ENCODE results near the gene FAM168B. TPM values are rescaled to one million over a fixed set of nuclear protein-coding genes. Genes with fewer than 3 reads are reported as not detected.
A peak's percentile ranks its signal among the peaks of the same experiment; 100 is the strongest.

The FAM168B gene
- total RNA-seq, 2 experiments from 2014 or later, result 74.1 to 76.4 TPM

- TF ChIP-seq, protein P1, sequence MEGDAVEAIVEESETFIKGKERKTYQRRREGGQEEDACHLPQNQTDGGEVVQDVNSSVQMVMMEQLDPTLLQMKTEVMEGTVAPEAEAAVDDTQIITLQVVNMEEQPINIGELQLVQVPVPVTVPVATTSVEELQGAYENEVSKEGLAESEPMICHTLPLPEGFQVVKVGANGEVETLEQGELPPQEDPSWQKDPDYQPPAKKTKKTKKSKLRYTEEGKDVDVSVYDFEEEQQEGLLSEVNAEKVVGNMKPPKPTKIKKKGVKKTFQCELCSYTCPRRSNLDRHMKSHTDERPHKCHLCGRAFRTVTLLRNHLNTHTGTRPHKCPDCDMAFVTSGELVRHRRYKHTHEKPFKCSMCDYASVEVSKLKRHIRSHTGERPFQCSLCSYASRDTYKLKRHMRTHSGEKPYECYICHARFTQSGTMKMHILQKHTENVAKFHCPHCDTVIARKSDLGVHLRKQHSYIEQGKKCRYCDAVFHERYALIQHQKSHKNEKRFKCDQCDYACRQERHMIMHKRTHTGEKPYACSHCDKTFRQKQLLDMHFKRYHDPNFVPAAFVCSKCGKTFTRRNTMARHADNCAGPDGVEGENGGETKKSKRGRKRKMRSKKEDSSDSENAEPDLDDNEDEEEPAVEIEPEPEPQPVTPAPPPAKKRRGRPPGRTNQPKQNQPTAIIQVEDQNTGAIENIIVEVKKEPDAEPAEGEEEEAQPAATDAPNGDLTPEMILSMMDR (IDR thresholded peaks at IDR 0.05), result no peak
- H3K27me3 Mint-ChIP-seq, result no peaks in the 10 kb centered on the region
- Histone ChIP-seq H3K27ac (ENCODE audit: low read depth in 1 of 2, low read length in 2 of 2) (no peak overlapping the region), H3K36me3 (ENCODE audit: insufficient read depth, low read length) (peaks cover 90% of the 10 kb centered on the region), H3K9me3 (ENCODE audit: control insufficient read depth in 1 of 2, insufficient read depth in 1 of 2, low read length in 2 of 2) (no peaks in the 10 kb centered on the region), H3K4me3 (ENCODE audit: low read length) (no peak overlapping the region), H3K4me1 (ENCODE audit: insufficient read depth, low read length) (no peaks in the 10 kb centered on the region), H3K27me3 (ENCODE audit: control insufficient read depth in 1 of 2, insufficient read depth in 2 of 2, low read length in 2 of 2) (no peaks in the 10 kb centered on the region)
- ATAC-seq (ENCODE audit: poor library complexity), result no peak
- H3K4me3 Mint-ChIP-seq, result no peak overlapping the region
- CTCF ChIA-PET, result no interaction called here
- POLR2A ChIA-PET, result no interaction called here
- no peak for DNase-seq
- H3K9me3 Mint-ChIP-seq, result no peaks in the 10 kb centered on the region
- intact Hi-C loops (cut with DNase I, micrococcal nuclease), result no loop called here
- peaks cover 22% of the 10 kb centered on the region for H3K4me1 Mint-ChIP-seq (ENCODE audit: low read depth)
- peak overlapping the region; percentile 31 for H3K27ac Mint-ChIP-seq
- peaks cover 92% of the 10 kb centered on the region for H3K36me3 Mint-ChIP-seq (ENCODE audit: low read depth)
Observed at GRCh38 chr2:131052741-131053263, 40.5 kb downstream of the FAM168B start.

GRCh38 chr2:131050896-131051295 is 42.4 kb downstream of the FAM168B start:
- Histone ChIP-seq H3K27me3 (ENCODE audit: control insufficient read depth in 1 of 2, insufficient read depth in 2 of 2, low read length in 2 of 2) (no peaks in the 10 kb centered on the region), H3K9me3 (ENCODE audit: control insufficient read depth in 1 of 2, insufficient read depth in 1 of 2, low read length in 2 of 2) (no peaks in the 10 kb centered on the region), H3K27ac (ENCODE audit: low read depth in 1 of 2, low read length in 2 of 2) (no peak overlapping the region), H3K36me3 (ENCODE audit: insufficient read depth, low read length) (peaks cover 87% of the 10 kb centered on the region), H3K4me3 (ENCODE audit: low read length) (no peak overlapping the region), H3K4me1 (ENCODE audit: insufficient read depth, low read length) (no peaks in the 10 kb centered on the region)
- Mint-ChIP-seq H3K4me3 (no peak overlapping the region), H3K36me3 (ENCODE audit: low read depth) (peaks cover 88% of the 10 kb centered on the region), H3K27ac (no peak overlapping the region), H3K27me3 (no peaks in the 10 kb centered on the region), H3K9me3 (no peaks in the 10 kb centered on the region), H3K4me1 (ENCODE audit: low read depth) (peaks cover 7% of the 10 kb centered on the region)
- CTCF ChIA-PET, result no interaction called here
- POLR2A ChIA-PET, result no interaction called here
- TF ChIP-seq, protein P1 (IDR thresholded peaks at IDR 0.05), result no peak
- no peak for DNase-seq
- intact Hi-C loops (cut with DNase I, micrococcal nuclease), result no loop called here
- ATAC-seq (ENCODE audit: poor library complexity), result no peak

- Mint-ChIP-seq H3K27ac (no peak overlapping the region), H3K27me3 (no peaks in the 10 kb centered on the region), H3K36me3 (ENCODE audit: low read depth) (peaks cover 71% of the 10 kb centered on the region), H3K4me1 (ENCODE audit: low read depth) (no peaks in the 10 kb centered on the region), H3K4me3 (no peak overlapping the region), H3K9me3 (no peaks in the 10 kb centered on the region)
- intact Hi-C loops (cut with DNase I, micrococcal nuclease), result no loop called here
- H3K4me1 ChIP-seq (ENCODE audit: insufficient read depth, low read length), result no peaks in the 10 kb centered on the region
- POLR2A ChIA-PET, result interaction anchor here (1.2 kb wide), 1 partner anchor 8 kb away, joined by 3 read pairs; no protein-coding TSS in a partner anchor
- no peaks in the 10 kb centered on the region for H3K27me3 ChIP-seq (ENCODE audit: control insufficient read depth in 1 of 2, insufficient read depth in 2 of 2, low read length in 2 of 2)
- H3K27ac ChIP-seq (ENCODE audit: low read depth in 1 of 2, low read length in 2 of 2), result no peak overlapping the region
- ATAC-seq (ENCODE audit: poor library complexity) (no peak), DNase-seq (no peak)
- H3K4me3 ChIP-seq (ENCODE audit: low read length), result no peak overlapping the region
- peaks cover 71% of the 10 kb centered on the region for H3K36me3 ChIP-seq (ENCODE audit: insufficient read depth, low read length)
- no peaks in the 10 kb centered on the region for H3K9me3 ChIP-seq (ENCODE audit: control insufficient read depth in 1 of 2, insufficient read depth in 1 of 2, low read length in 2 of 2)
- TF ChIP-seq, protein P1 (IDR thresholded peaks at IDR 0.05), result no peak
- CTCF ChIA-PET, result no interaction called here
Observed at GRCh38 chr2:131049150-131049718, 44.0 kb downstream of the FAM168B start.

All from CD4-positive, alpha-beta T cell (primary cell).